ENCODE measurements around the gene ARID1B. TPM values are rescaled to one million over a fixed set of nuclear protein-coding genes. Genes with fewer than 3 reads are reported as not detected.
A peak's percentile ranks its signal among the peaks of the same experiment; 100 is the strongest.

ARID1B gene
- total RNA-seq, 1 donor from 2014 or later = 67.5 TPM

GRCh38 chr6:156791320-156791850, 14.2 kb downstream of the ARID1B start:
- Mint-ChIP-seq H3K4me3 (no peak overlapping the region), H3K27ac (no peak overlapping the region), H3K4me1 (peaks cover 40% of the 10 kb centered on the region), H3K27me3 (no peaks in the 10 kb centered on the region), H3K9me3 (no peaks in the 10 kb centered on the region), H3K36me3 (ENCODE audit: low read depth) (peaks cover 8% of the 10 kb centered on the region)
- no peak for DNase-seq
- intact Hi-C loops (cut with micrococcal nuclease) = no loop called here

GRCh38 chr6:156793200-156793599, 16.0 kb downstream of the ARID1B start:
- Mint-ChIP-seq H3K27ac (no peak overlapping the region), H3K27me3 (no peaks in the 10 kb centered on the region), H3K4me1 (peaks cover 38% of the 10 kb centered on the region), H3K4me3 (no peak overlapping the region), H3K9me3 (no peaks in the 10 kb centered on the region), H3K36me3 (ENCODE audit: low read depth) (peaks cover 2% of the 10 kb centered on the region)
- DNase-seq = no peak
- intact Hi-C loops (cut with micrococcal nuclease) = no loop called here

GRCh38 chr6:156794546-156795354, 17.6 kb downstream of the ARID1B start:
- no peak for DNase-seq
- Mint-ChIP-seq H3K27me3 (no peaks in the 10 kb centered on the region), H3K27ac (no peak overlapping the region), H3K9me3 (no peaks in the 10 kb centered on the region), H3K36me3 (ENCODE audit: low read depth) (peaks cover 2% of the 10 kb centered on the region), H3K4me1 (peaks cover 31% of the 10 kb centered on the region), H3K4me3 (no peak overlapping the region)
- intact Hi-C loops (cut with micrococcal nuclease) = no loop called here

- Mint-ChIP-seq H3K4me1 (peaks cover 27% of the 10 kb centered on the region), H3K27me3 (no peaks in the 10 kb centered on the region), H3K9me3 (no peaks in the 10 kb centered on the region), H3K36me3 (ENCODE audit: low read depth) (peaks cover 2% of the 10 kb centered on the region), H3K4me3 (no peak overlapping the region), H3K27ac (peak overlapping the region; percentile 21)
- intact Hi-C loops (cut with micrococcal nuclease) = no loop called here
- no peak for DNase-seq
Observed at GRCh38 chr6:156795825-156796224, 18.6 kb downstream of the ARID1B start.

- intact Hi-C loops (cut with micrococcal nuclease) = no loop called here
- no peak for DNase-seq
- no peaks in the 10 kb centered on the region for H3K27me3 Mint-ChIP-seq
- no peaks in the 10 kb centered on the region for H3K9me3 Mint-ChIP-seq
- H3K27ac Mint-ChIP-seq = peak overlapping the region; percentile 15
- H3K4me1 Mint-ChIP-seq = peaks cover 22% of the 10 kb centered on the region
- H3K36me3 Mint-ChIP-seq (ENCODE audit: low read depth) = peaks cover 4% of the 10 kb centered on the region
- H3K4me3 Mint-ChIP-seq = no peak overlapping the region
Observed at GRCh38 chr6:156796627-156797026, 19.4 kb downstream of the ARID1B start.

- no peak overlapping the region for H3K4me3 Mint-ChIP-seq
- intact Hi-C loops (cut with micrococcal nuclease) = no loop called here
- DNase-seq = no peak
- no peaks in the 10 kb centered on the region for H3K27me3 Mint-ChIP-seq
- H3K36me3 Mint-ChIP-seq (ENCODE audit: low read depth) = peaks cover 4% of the 10 kb centered on the region
- no peak overlapping the region for H3K27ac Mint-ChIP-seq
- no peaks in the 10 kb centered on the region for H3K9me3 Mint-ChIP-seq
- H3K4me1 Mint-ChIP-seq = peaks cover 23% of the 10 kb centered on the region
Observed at GRCh38 chr6:156797901-156798735, 20.9 kb downstream of the ARID1B start.

GRCh38 chr6:156801712-156802111, 24.5 kb downstream of the ARID1B start:
- H3K27ac Mint-ChIP-seq = no peak overlapping the region
- peaks cover 4% of the 10 kb centered on the region for H3K9me3 Mint-ChIP-seq
- intact Hi-C loops (cut with micrococcal nuclease) = no loop called here
- peaks cover 5% of the 10 kb centered on the region for H3K36me3 Mint-ChIP-seq (ENCODE audit: low read depth)
- no peak for DNase-seq
- H3K27me3 Mint-ChIP-seq = no peaks in the 10 kb centered on the region
- no peak overlapping the region for H3K4me3 Mint-ChIP-seq
- H3K4me1 Mint-ChIP-seq = peaks cover 28% of the 10 kb centered on the region

- intact Hi-C loops (cut with micrococcal nuclease) = no loop called here
- Mint-ChIP-seq H3K4me1 (peaks cover 35% of the 10 kb centered on the region), H3K36me3 (ENCODE audit: low read depth) (peaks cover 5% of the 10 kb centered on the region), H3K27ac (peak overlapping the region; percentile 32), H3K4me3 (no peak overlapping the region), H3K9me3 (peaks cover 4% of the 10 kb centered on the region), H3K27me3 (no peaks in the 10 kb centered on the region)
- no peak for DNase-seq
Observed at GRCh38 chr6:156803353-156803752, 26.2 kb downstream of the ARID1B start.

- Mint-ChIP-seq H3K27ac (no peak overlapping the region), H3K36me3 (ENCODE audit: low read depth) (peaks cover 3% of the 10 kb centered on the region), H3K9me3 (peaks cover 4% of the 10 kb centered on the region), H3K4me3 (no peak overlapping the region), H3K4me1 (peaks cover 34% of the 10 kb centered on the region), H3K27me3 (no peaks in the 10 kb centered on the region)
- intact Hi-C loops (cut with micrococcal nuclease) = no loop called here
- no peak for DNase-seq
Observed at GRCh38 chr6:156804402-156804801, 27.2 kb downstream of the ARID1B start.

GRCh38 chr6:156806155-156806554, 29.0 kb downstream of the ARID1B start:
- Mint-ChIP-seq H3K27me3 (no peaks in the 10 kb centered on the region), H3K4me1 (peaks cover 37% of the 10 kb centered on the region), H3K36me3 (ENCODE audit: low read depth) (peaks cover 10% of the 10 kb centered on the region), H3K9me3 (peaks cover 4% of the 10 kb centered on the region), H3K27ac (no peak overlapping the region), H3K4me3 (no peak overlapping the region)
- DNase-seq = no peak
- intact Hi-C loops (cut with micrococcal nuclease) = no loop called here

GRCh38 chr6:156807028-156807427, 29.9 kb downstream of the ARID1B start:
- Mint-ChIP-seq H3K27ac (no peak overlapping the region), H3K9me3 (peaks cover 4% of the 10 kb centered on the region), H3K36me3 (ENCODE audit: low read depth) (peaks cover 9% of the 10 kb centered on the region), H3K27me3 (no peaks in the 10 kb centered on the region), H3K4me1 (peaks cover 39% of the 10 kb centered on the region), H3K4me3 (no peak overlapping the region)
- intact Hi-C loops (cut with micrococcal nuclease) = no loop called here
- DNase-seq = no peak

- H3K4me1 Mint-ChIP-seq = peaks cover 40% of the 10 kb centered on the region
- no peak for DNase-seq
- no peak overlapping the region for H3K4me3 Mint-ChIP-seq
- intact Hi-C loops (cut with micrococcal nuclease) = no loop called here
- H3K27ac Mint-ChIP-seq = no peak overlapping the region
- H3K36me3 Mint-ChIP-seq (ENCODE audit: low read depth) = peaks cover 9% of the 10 kb centered on the region
- peaks cover 4% of the 10 kb centered on the region for H3K9me3 Mint-ChIP-seq
- no peaks in the 10 kb centered on the region for H3K27me3 Mint-ChIP-seq
Observed at GRCh38 chr6:156807795-156808194, 30.6 kb downstream of the ARID1B start.

- H3K4me3 Mint-ChIP-seq = no peak overlapping the region
- DNase-seq = no peak
- peaks cover 4% of the 10 kb centered on the region for H3K9me3 Mint-ChIP-seq
- H3K27ac Mint-ChIP-seq = no peak overlapping the region
- no peaks in the 10 kb centered on the region for H3K27me3 Mint-ChIP-seq
- intact Hi-C loops (cut with micrococcal nuclease) = no loop called here
- peaks cover 9% of the 10 kb centered on the region for H3K36me3 Mint-ChIP-seq (ENCODE audit: low read depth)
- peaks cover 36% of the 10 kb centered on the region for H3K4me1 Mint-ChIP-seq
Observed at GRCh38 chr6:156808287-156808686, 31.1 kb downstream of the ARID1B start.

GRCh38 chr6:156809034-156809433, 31.9 kb downstream of the ARID1B start:
- no peak overlapping the region for H3K27ac Mint-ChIP-seq
- no peak overlapping the region for H3K4me3 Mint-ChIP-seq
- intact Hi-C loops (cut with micrococcal nuclease) = no loop called here
- DNase-seq = no peak
- H3K4me1 Mint-ChIP-seq = peaks cover 29% of the 10 kb centered on the region
- no peaks in the 10 kb centered on the region for H3K27me3 Mint-ChIP-seq
- H3K36me3 Mint-ChIP-seq (ENCODE audit: low read depth) = peaks cover 7% of the 10 kb centered on the region
- no peaks in the 10 kb centered on the region for H3K9me3 Mint-ChIP-seq
